Mononuclear cell (primary cell): ENCODE data around the gene HSDL2. TPM values are rescaled to one million over a fixed set of nuclear protein-coding genes. Genes with fewer than 3 reads are reported as not detected.
"Not testable (repeated sequence)": the region's sequence is repeated elsewhere in the genome, so short reads cannot be mapped to it uniquely, and the experiment has no call there.

ENCODE experiments used
- H3K27me3 ChIP-seq: 2 replicates; pipeline ENCODE4 v1.6.0; 2011; ENCODE audit warnings: low read length, control low read depth; ENCODE audit not compliant: insufficient read depth
- H3K4me1 ChIP-seq: 2 replicates; pipeline ENCODE4 v1.5.1; 2011; ENCODE audit warnings: mild to moderate bottlenecking, low read length, control low read depth; ENCODE audit not compliant: insufficient read depth
- H3K4me3 ChIP-seq: 2 replicates; pipeline ENCODE4 v1.5.1; 2011; ENCODE audit warnings: mild to moderate bottlenecking, low read length, moderate library complexity
- H3K9me3 ChIP-seq: 2 replicates; pipeline ENCODE4 v1.5.1; 2011; ENCODE audit warnings: low read depth, mild to moderate bottlenecking, control low read depth, low read length
- total RNA-seq: library from RNA; depleted of rRNA; stranded (reverse); fragments of >200 nt; gene quantifications from one replicate; pipeline ENCODE4 v1.2.3, GENCODE V29; 2012

The HSDL2 gene
- total RNA-seq, 1 donor, result 11.8 TPM

GRCh38 chr9:112505086-112505485 is 125.2 kb downstream of the HSDL2 start:
- H3K27me3 ChIP-seq, result no peaks in the 10 kb centered on the region
- no peaks in the 10 kb centered on the region for H3K4me1 ChIP-seq
- no peaks in the 10 kb centered on the region for H3K9me3 ChIP-seq
- H3K4me3 ChIP-seq, result no peak overlapping the region

- Histone ChIP-seq H3K27me3 (no peaks in the 10 kb centered on the region), H3K4me3 (no peak overlapping the region), H3K9me3 (no peaks in the 10 kb centered on the region), H3K4me1 (no peaks in the 10 kb centered on the region)
Measured at GRCh38 chr9:112505607-112506006, 125.7 kb downstream of the HSDL2 start.

- H3K4me3 ChIP-seq, result no peak overlapping the region
- no peaks in the 10 kb centered on the region for H3K4me1 ChIP-seq
- no peaks in the 10 kb centered on the region for H3K27me3 ChIP-seq
- no peaks in the 10 kb centered on the region for H3K9me3 ChIP-seq
Measured at GRCh38 chr9:112506571-112506970, 126.7 kb downstream of the HSDL2 start.

- H3K9me3 ChIP-seq, result no peaks in the 10 kb centered on the region
- no peaks in the 10 kb centered on the region for H3K4me1 ChIP-seq
- H3K27me3 ChIP-seq, result no peaks in the 10 kb centered on the region
- H3K4me3 ChIP-seq, result no peak overlapping the region
Measured at GRCh38 chr9:112507001-112507680, 127.2 kb downstream of the HSDL2 start.

GRCh38 chr9:112508377-112508776 is 128.5 kb downstream of the HSDL2 start:
- H3K4me1 ChIP-seq, result no peaks in the 10 kb centered on the region
- H3K27me3 ChIP-seq, result no peaks in the 10 kb centered on the region
- H3K9me3 ChIP-seq, result no peaks in the 10 kb centered on the region
- no peak overlapping the region for H3K4me3 ChIP-seq

GRCh38 chr9:112512377-112512776 is 132.5 kb downstream of the HSDL2 start:
- not testable (repeated sequence) for H3K9me3 ChIP-seq, H3K4me3 ChIP-seq, H3K27me3 ChIP-seq, H3K4me1 ChIP-seq

- no peaks in the 10 kb centered on the region for H3K27me3 ChIP-seq
- H3K4me1 ChIP-seq, result no peaks in the 10 kb centered on the region
Measured at GRCh38 chr9:112516769-112517168, 136.9 kb downstream of the HSDL2 start.

GRCh38 chr9:112520069-112520468 is 140.2 kb downstream of the HSDL2 start:
- no peaks in the 10 kb centered on the region for H3K27me3 ChIP-seq
- no peaks in the 10 kb centered on the region for H3K4me1 ChIP-seq
- H3K4me3 ChIP-seq, result no peak overlapping the region
- no peaks in the 10 kb centered on the region for H3K9me3 ChIP-seq

More at GRCh38 chr9:112516769-112517168, 136.9 kb downstream of the HSDL2 start:
- Histone ChIP-seq H3K4me3 (no peak overlapping the region), H3K9me3 (no peaks in the 10 kb centered on the region)

- no peak overlapping the region for H3K4me3 ChIP-seq
- H3K27me3 ChIP-seq, result no peaks in the 10 kb centered on the region
- H3K4me1 ChIP-seq, result no peaks in the 10 kb centered on the region
- no peaks in the 10 kb centered on the region for H3K9me3 ChIP-seq
Measured at GRCh38 chr9:112520656-112521055, 140.7 kb downstream of the HSDL2 start.

Other genes with a start within 250 kb of the HSDL2 start
- 28.5 TPM for gene SUSD1, start 204.8 kb upstream of the HSDL2 start, total RNA-seq
- gene PTBP3, start 46.5 kb upstream of the HSDL2 start, total RNA-seq, result 89.3 TPM
- 5.4 TPM for gene KIAA1958, start 106.7 kb downstream of the HSDL2 start, total RNA-seq